Mesenteric fat pad (tissue), 1 donor: ENCODE data around the gene ATG2B. TPM values are rescaled to one million over a fixed set of nuclear protein-coding genes. Genes with fewer than 3 reads are reported as not detected.

Experiments used
- DNase-seq: peaks from one replicate; pipeline ENCODE4 v3.0.0-alpha.2; 2020; ENCODE audit warnings: low spot score
- total RNA-seq: library from RNA; stranded (reverse); fragmentation: NEBNext Ultra II Directional; extraction: Animal tissue kit (Norgen Biotek cat#: 25700); gene quantifications from one replicate; pipeline ENCODE4 v1.2.1, GENCODE V29; 2021
- donor health status: DM: yes; HTN: yes; CAD: no.

Gene ATG2B
- total RNA-seq, 1 donor from 2014 or later = 21.3 TPM

GRCh38 chr14:96231526-96232130, 131.5 kb downstream of the ATG2B start:
- no peak for DNase-seq

GRCh38 chr14:96231056-96231455, 132.1 kb downstream of the ATG2B start:
- DNase-seq = no peak

- no peak for DNase-seq
These were observed 133.8 kb downstream of the ATG2B start for GRCh38 chr14:96229315-96229714.

Other genes starting within 250 kb of the ATG2B start
- 11.4 TPM for gene BDKRB2, start 158.5 kb downstream of the ATG2B start, total RNA-seq
- 0.71 TPM for gene BDKRB1, start 107.1 kb downstream of the ATG2B start, total RNA-seq
- 16.4 TPM for gene GSKIP, start 185 bp upstream of the ATG2B start, total RNA-seq
- 0.87 TPM for gene AK7, start 28.8 kb upstream of the ATG2B start, total RNA-seq
- 137 TPM for gene PAPOLA, start 139.0 kb upstream of the ATG2B start, total RNA-seq